EH (cell line): ENCODE results near the gene ZNF3.
A peak's percentile ranks its signal among the peaks of the same experiment; 100 is the strongest.

Experiments
- DNase-seq: peaks from one replicate; pipeline ENCODE4 v3.0.0-alpha.2; 2015; ENCODE audit warnings: low read depth

The ZNF3 gene

DNA sequence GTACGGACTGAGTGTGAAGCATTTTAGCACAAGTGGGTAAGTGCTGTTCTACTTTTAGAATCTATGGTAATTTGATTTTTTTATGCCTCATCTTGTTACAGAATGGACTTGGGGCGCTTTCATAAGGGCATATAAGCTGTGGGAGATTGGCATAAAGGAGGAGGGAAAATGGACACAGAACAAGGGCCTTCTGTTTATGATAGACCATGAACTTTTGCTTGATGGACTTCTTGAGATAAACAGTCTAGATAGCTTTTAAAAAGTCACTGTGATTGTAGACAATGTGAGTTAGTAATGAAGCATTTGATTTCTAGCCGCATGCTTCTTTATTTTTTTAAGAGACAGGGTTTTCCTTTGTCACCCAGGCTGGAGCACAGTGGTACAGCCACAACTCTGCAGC lies 29.9 kb downstream of the ZNF3 start:
- DNase-seq, result no peak

GRCh38 chr7:100049441-100050291 lies 31.9 kb downstream of the ZNF3 start, which contains the start of gene ZSCAN21:
Gene ZSCAN21 (plus strand): TSS chr7:100049774. CDS start chr7:100057007, 7,233 bp downstream.
- DNase-seq, result peak; percentile 81

DNA sequence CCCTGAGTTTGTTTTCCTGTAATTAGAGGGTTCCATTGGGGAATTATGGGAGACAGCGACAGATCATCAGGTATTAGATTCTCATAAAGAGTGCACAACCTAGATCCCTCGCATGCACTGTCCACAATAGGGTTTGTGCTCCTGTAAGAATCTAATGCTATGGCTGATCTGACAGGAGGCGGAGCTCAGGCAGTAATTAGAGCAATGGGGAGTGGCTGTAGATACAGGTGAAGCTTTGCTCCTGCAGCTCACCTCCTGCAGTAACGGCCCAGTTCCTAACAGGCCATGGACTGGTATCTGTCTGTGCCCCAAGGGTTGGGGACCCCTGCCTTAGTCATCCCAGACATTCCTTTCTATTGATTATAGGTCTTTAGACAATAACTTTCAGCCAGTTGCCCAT lies 32.8 kb downstream of the ZNF3 start:
- DNase-seq, result no peak

DNA sequence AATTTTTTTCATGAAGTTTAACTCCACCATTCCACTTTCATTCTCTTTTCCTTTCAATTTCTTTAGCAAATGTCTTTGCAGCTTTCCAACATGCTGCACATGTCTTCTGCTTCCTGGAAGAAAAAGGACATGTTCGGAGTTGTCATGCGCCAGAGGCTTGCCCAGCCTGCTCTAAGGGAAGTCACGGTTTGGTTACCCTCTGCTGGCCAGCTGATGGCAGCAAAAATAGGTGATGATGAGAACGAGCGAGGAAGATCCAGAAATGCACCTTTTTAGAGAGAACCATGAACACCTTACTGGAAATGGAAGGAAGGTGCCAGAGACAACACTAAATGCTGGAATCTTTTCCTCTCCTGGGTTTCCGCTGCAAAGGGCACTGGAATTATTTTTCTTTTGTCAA lies 36.8 kb downstream of the ZNF3 start:
- no peak for DNase-seq

DNA sequence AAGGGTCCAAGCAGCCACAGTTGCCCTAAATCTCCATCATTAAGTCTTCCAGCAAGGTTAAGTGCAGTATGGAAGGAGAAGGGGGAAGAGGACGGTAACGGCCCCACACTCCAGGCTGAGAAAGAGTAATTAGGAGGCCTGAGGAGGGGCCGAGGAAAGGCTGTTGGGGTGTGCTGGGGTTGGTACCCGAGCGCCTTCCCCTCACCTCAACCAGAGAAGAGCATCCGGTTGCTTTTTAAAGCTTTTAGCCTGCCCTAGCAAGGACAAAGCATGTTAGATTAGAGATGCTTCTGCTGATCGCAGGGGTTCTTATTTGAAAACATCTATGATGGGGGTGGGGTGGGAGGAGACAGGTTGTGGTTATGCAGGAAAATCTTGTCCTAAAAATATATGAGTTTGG lies 40.9 kb downstream of the ZNF3 start:
- DNase-seq, result no peak

GRCh38 chr7:100038326-100038725 lies 43.2 kb downstream of the ZNF3 start:
- DNase-seq, result no peak

- DNase-seq, result no peak
These were observed 45.6 kb downstream of the ZNF3 start for GRCh38 chr7:100035876-100036275.

DNA sequence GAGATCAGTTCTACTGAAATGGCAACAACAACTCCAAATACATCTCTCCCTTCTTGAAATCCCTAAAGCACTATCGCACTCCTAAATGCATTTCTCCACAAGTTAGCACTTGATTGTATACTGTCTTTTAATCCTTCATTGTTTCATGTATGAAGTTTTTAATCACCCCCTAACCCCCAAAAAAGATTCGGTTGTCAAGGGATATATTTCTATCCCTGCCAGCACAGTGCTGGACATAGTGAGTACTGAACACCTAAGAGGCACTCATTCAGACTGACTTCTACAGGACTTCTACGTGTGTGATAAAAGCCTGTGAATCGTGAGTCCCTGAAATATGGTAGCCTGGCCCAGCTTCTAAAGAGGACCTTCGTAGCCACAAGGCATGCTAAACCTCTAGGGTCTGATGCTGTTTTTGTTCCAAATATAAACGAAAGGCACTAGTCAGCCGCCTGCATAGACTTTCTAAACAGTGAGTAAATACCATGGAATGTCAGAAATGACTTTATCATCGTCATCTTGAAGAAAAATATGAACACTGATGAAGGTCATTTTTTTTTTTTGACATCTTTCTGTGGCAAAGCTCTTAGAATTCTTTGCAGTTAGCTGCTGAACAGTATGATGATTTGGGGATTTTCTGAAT lies 46.5 kb downstream of the ZNF3 start:
- peak; percentile 43 for DNase-seq

- no peak for DNase-seq
These were observed 48.0 kb downstream of the ZNF3 start for GRCh38 chr7:100033526-100033925.

- no peak for DNase-seq
These were observed 51.9 kb downstream of the ZNF3 start for GRCh38 chr7:100029596-100029995.

DNA sequence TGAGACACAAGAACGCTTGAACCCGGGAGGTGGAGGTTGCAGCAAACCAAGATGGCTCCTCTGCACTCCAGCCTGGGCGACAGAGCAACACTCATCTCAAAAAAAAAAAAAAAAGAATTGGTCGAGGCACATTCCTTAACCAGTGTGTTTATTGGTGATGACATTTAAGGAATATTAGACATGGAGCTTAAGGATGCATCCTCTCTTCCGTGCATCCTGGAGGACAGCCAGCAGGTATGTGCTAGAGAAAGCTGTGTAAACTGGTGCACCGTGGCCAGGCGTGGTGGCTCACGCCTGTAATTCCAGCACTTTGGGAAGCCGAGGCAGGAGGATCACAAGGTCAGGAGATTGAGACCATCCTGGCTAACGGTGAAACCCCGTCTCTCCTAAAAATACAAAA lies 54.3 kb downstream of the ZNF3 start:
- no peak for DNase-seq

DNA sequence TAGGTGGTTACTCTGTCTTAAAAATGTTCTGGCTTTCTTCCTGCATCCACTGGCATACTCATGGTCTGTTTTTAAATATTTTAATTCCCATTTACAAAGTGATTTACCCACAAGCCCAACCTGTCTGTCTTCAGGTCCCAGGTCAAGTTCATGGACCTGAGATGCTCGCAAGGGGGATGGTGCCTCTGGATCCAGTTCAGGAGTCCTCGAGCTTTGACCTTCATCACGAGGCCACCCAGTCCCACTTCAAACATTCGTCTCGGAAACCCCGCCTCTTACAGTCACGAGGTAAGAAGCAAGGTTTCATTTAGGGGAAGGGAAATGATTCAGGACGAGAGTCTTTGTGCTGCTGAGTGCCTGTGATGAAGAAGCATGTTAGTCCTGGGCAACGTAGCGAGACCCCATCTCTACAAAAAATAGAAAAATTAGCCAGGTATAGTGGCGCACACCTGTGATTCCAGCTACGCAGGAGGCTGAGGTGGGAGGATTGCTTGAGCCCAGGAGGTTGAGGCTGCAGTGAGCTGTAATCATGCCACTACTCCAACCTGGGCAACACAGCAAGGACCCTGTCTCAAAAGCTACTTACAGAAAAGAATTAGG lies 57.4 kb downstream of the ZNF3 start:
- DNase-seq, result no peak

GRCh38 chr7:100023526-100023925 lies 58.0 kb downstream of the ZNF3 start:
- DNase-seq, result no peak

DNA sequence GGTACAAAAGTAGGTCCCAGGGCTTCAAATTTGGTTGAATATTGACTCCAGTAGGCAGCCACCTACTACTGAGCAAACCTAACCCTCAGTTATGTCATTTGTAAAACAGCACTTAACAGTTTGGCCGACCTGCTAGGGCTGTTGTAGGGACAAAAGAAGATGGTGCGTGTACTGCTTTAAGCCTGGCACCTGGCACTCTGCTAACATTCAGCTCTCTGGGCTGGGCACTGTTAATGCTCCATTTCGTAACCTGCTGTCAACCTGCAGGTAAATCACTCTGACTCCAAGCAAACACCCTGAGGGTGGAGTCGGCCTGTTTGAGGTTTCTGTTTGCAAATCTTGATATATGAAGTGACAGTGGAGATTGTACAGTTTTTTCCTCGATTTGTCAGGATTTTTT lies 58.9 kb downstream of the ZNF3 start:
- no peak for DNase-seq

DNA sequence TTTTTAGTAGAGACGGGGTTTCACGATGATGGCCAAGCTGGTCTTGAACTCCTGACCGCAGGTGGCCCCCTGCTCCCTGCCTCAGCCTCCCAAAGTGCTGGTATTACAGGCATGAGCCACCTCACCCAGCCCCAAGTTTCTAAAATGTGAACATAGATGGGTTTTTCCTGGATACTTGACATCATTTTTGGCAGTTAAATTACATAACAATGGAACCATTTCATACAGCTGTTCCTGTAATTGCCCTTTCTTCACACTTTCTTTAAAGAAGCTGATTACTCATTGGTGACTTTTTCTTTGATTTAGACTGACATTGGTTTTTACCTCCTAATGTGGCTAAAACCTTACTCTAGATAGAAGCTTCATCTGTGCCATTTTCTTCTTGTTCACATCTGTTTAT lies 60.2 kb downstream of the ZNF3 start:
- DNase-seq, result no peak
